Stimulated activated CD4-positive, alpha-beta T cell treated with anti-CD3 and anti-CD28 coated beads, TNF-alpha, amount 100 ng/mL, for 1 hour (primary cell): ENCODE results near the gene RNF212B.
"Not testable (repeated sequence)": the region's sequence is repeated elsewhere in the genome, so short reads cannot be mapped to it uniquely, and the experiment has no call there.

ENCODE experiments used
- DNase-seq, 3 donors: peaks; one replicate each; pipeline ENCODE4 v3.0.0-alpha.2; 2020; ENCODE audit warnings: low read depth in 3 of 3, low spot score in 1 of 3

Gene RNF212B, protein sequence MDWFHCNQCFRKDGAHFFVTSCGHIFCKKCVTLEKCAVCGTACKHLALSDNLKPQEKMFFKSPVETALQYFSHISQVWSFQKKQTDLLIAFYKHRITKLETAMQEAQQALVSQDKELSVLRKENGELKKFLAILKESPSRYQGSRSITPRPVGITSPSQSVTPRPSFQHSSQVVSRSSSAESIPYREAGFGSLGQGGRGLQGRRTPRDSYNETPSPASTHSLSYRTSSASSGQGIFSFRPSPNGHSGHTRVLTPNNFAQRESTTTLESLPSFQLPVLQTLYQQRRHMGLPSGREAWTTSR

GRCh38 chr14:23237772-23238594, at the start of gene RNF212B:
RNF212B (plus strand) TSS chr14:23237936; CDS start chr14:23240346, 2,410 bp downstream.
- DNase-seq: peak; percentile 23 to 77 (median 53)

DNA sequence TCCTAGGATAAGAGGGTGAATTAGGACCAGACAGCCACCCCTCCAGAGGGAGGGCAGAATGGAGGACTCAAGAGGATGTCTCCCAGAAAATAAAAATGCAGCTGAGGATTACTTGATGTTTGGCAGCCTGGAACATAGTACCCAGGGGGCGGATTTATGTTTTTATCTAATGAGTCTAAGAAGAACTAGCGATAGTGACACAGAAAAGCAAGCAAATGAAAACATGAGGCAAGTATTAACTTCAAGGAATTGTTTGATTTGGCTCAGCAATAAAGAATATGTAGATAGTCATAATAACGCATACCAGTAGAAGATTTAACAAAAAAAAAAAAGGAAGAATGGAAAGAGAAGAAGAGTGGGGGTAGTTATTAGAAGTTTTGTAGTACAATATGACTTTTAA, 44.3 kb upstream of the RNF212B start:
- no peak for DNase-seq

DNA sequence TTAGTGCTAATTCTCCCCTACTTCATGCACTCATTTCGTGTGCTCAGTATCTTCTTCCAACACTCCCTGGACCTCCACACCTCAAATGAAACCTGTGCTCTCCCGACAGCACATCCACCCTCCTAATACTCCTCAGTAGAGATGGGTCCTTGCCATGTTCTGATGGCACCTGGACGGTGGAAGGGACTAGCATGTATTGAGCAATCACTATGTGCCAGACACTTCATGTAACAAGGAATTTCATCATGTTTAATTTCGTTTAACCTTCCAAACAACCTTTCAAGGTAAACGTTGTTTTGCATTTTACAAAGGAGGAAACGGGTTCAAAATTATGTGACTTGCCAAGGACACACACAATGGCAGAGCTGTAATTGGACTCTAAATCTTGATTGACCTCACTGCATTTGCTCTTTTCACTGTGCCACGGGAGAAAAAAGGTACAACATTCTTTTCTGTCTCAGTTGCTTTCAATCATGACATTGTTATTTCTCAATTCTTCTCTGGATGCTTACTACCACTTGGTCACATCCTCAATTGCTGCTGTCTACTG, 42.1 kb upstream of the RNF212B start:
- no peak for DNase-seq

DNA sequence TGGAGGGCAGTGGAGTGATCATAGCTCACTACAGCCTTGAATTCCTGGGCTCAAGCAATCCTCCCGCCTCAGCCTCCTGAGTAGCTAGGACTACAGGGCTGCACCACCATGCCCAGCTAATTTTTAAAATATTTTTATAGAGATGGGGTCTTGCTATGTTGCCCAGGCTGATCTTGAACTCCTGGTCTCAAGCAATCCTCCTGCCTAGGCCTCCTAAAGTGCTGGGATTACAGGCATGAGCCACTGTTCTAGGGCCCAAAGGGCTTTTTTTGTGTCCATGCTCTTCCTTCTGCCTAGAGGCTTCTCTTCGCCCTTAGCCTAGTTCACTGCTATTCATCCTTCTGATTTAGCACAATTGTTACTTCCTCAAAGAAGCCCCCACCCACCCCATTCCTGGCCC, 41.2 kb upstream of the RNF212B start:
- not testable (repeated sequence) for DNase-seq

DNA sequence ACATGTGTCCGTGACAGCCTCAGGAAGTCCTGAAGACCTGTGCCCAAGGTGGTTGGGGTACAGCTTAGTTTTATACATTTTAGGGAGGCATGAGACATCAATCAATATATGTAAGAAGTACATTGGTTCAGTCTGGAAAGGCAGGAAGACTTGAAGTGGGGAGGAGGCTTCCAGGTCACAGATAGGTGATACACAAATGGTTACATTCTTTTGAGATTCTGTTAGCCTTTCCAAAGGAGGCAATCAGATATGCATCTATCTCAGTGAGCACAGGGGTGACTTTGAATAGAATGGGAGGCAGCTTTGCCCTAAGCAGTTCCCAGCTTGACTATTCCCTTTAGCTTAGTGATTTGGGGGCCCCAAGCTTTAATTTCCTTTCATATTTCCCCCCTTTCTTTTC, 38.6 kb upstream of the RNF212B start:
- not testable (repeated sequence) for DNase-seq

DNA sequence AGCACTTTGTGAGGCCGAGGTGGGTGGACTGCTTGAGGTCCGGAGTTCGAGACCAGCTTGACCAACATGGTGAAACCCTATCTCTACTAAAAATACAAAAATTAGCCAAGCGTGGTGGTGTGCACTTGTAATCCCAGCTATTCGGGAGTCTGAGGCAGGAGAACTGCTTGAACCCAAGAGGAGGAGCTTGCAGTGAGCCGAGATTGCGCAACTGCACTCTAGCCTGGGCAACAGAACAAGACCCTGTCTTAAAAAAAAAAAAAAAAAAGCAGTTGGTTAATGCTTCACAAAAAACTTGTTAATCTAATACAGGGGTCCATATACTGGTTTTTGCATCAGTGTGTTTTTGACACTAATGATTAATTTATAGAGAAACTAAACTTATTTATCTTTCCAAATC, 35.7 kb upstream of the RNF212B start:
- DNase-seq: no peak

GRCh38 chr14:23206422-23207145, 31.2 kb upstream of the RNF212B start:
- DNase-seq: no peak

GRCh38 chr14:23207146-23207540, 30.6 kb upstream of the RNF212B start:
- DNase-seq: no peak

GRCh38 chr14:23208324-23208723, 29.4 kb upstream of the RNF212B start:
- no peak for DNase-seq

DNA sequence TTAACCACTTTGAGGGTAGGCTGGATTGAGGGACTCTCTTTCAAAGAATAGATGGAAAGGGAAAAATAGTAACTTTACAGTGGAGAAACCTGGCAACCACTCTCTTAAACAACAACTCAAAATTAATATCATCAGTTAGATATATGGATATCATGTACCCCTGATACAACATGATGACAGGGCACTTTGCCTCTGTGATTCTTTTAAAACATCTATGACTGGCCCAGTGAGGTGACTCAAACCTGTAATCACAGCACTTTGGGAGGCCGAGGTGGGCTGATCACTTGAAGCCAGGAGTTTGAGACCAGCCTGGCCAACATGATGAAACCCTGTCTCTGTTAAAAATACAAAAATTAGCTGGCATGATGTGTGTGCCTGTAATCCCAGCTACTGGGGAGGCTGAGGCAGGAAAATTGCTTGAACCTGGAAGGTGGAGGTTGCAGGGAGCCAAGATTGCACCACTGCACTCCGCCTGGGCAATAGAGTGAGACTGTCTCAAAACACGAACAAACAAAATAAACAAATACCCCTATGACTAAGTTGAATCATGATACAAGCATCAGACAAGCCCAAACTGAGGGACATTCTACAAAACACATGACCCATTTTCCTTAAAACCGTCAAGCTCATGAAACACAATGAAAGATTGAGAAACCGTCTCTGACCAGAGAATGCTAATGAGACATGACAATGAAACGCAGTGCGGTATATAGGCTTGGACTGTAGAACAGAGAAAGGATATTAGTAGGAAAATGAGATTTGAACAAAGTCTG, 27.9 kb upstream of the RNF212B start:
- DNase-seq: no peak

DNA sequence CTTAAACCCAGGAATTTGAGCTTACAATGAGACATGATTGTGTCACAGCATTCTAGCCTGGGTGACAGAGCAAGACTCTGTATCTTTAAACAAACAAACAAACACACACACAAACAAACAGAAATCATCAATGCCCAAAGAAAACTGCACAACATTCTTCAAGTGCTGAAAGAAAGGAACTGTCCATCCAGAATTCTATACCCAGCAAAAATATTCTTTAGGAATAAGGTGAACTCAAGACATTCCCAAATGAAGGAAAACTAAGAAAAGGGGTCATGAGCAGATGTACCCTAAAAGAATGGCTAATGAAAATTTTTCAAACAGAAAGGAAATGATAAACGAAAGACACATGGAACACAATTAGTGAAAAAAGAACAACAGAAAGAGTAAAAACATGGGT, 22.3 kb upstream of the RNF212B start:
- DNase-seq: no peak

- no peak for DNase-seq
These were observed 20.4 kb upstream of the RNF212B start for GRCh38 chr14:23217032-23218020.

DNA sequence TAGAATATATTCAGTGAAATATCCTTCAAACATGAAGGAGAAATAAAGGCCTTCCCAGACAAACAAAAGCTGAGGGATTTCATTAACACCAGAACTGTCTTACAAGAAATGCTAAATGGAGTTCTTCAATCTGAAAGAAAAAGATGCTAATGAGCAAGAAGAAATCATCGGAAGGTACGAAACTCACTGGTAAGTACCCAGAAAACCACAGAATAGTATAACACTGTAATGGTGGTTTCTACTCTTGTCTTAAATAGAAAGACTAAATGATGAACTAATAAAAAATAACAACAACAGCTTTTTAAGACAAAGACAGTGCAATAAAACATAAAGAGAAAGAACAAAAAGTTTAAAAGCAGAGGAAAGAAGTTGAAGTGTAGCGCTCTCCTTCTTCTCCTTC, 18.7 kb upstream of the RNF212B start:
- DNase-seq: no peak

- not testable (repeated sequence) for DNase-seq
These were observed 12.8 kb upstream of the RNF212B start for GRCh38 chr14:23224958-23225357.

- DNase-seq: no peak
These were observed 10.2 kb upstream of the RNF212B start for GRCh38 chr14:23227566-23227965.

DNA sequence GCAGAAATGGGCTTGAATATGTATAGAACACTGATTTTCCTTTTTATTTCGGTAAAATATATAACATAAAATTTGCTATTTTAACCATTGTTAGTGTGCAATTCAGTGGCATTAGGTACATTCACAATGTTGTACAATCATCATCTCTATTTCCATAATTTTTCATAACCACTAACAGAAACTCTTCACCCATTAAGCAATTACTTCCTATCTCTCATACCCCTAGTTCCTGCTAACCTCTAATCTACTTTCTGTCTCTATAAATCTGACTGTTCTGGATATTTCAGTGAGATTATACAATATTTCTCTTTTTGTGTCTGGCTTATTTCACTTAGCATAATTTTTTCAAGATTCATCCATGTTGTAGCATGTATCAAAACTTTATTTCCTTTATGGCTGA, 8.9 kb upstream of the RNF212B start:
- no peak for DNase-seq

GRCh38 chr14:23232241-23232808, 5.4 kb upstream of the RNF212B start:
- DNase-seq: not testable (repeated sequence)

DNA sequence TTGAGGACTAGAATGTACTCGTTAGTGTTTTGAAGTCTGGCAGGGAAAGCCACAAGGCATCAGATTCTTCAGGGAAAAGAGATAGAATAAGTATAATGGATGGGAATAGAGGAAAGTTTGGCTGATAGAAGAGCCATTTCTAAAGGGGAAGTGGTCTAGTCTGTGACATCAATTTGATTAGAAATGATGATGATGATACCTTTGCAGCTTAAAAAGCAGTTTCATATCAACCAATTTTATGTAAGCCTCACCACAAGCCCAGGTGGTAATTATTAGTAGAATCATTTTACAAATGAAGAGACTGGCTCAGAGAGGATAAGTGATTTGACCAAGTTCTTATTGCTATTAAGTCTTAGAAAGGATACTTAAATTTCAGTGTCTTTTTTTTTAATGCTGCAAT, 2.9 kb downstream of the RNF212B start:
- DNase-seq: no peak

GRCh38 chr14:23241061-23241715, 3.5 kb downstream of the RNF212B start:
- not testable (repeated sequence) for DNase-seq
